Fibroblast of skin of scalp (primary cell): ENCODE measurements around the gene PPP1R3C. TPM values are rescaled to one million over a fixed set of nuclear protein-coding genes. Genes with fewer than 3 reads are reported as not detected.

Source experiments
- DNase-seq: peaks from one replicate; pipeline ENCODE4 v3.0.0-alpha.2; 2013
- polyA plus RNA-seq, 2 experiments: library from polyadenylated mRNA; unstranded; fragments of 120-200 nt; gene quantifications; one replicate each; pipeline ENCODE4 v1.2.1, GENCODE V29; 2013; ENCODE audit not compliant: insufficient read length in 2 of 2

Gene PPP1R3C
- 35.1 TPM for polyA plus RNA-seq (2013, experiment 1 of 2; ENCODE audit: insufficient read length)
- polyA plus RNA-seq (2013, experiment 2 of 2; ENCODE audit: insufficient read length), result 41.9 TPM

DNA sequence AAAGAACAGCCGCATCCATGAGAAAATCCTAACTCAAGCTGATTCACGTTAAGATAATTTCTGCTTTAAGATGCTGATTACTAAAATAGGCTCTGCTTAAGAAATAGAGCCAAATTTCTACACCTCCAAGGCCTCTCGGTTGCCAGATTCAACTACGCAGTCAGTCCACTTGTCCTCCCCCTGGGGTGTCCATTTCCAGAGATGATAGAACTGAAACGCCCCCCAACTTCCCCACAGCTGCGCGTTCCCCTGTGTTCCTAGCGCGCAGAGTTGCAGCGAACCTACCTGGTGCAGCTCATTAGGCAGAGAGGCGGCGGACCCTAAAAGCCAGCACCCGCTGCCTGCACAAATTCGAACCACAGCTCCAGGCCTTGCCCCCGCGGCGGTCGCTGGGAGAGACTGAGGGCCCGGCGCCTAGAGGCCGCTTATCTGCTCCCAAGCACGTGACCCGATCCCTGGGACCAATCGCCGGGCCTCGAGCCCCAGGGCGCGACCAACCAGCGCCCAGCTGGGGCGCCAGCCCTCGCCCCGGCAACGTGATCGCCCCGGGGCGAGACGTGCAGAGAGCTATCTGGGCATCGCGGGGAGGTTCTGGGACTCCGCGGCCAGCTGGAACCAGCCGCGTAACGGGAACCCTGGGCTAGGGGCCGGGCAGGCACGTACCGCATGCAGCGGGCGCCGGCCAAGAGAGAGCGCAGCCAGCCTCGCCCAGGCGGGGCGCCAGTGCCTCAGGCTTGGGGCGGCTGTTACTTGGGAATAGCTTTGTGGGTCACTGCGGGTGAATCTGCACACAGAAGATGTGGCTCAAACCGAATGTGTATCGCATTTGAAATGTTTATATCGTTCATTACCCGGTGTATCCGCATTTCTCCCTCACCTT lies at the start of gene PPP1R3C:
TSS of gene PPP1R3C (minus strand) at position 401 of the 880 bp plus-strand sequence. CDS start at position 299, 102 bp downstream.
- DNase-seq, result peak; percentile 96

- no peak for DNase-seq
Measured at GRCh38 chr10:91681361-91682276, 48.7 kb upstream of the PPP1R3C start.

DNA sequence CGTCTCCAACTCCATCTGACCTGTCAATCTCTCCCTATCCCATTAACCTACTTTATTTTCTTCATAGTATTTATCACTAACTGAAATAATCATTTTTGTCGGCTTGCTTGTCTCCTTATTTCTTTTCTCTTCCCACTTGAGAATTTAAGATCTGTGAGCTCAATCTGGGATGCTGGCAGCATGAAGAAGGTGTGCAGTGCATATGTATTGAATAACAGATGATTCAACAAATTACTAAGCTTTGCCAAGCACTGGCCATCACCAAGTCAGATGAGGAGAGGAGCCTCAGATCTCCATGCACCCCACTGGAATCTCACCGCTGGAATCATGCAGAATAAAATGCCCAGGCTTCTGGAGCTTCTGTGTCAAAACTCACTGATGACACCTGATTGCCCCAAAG lies 47.6 kb upstream of the PPP1R3C start:
- DNase-seq, result no peak

DNA sequence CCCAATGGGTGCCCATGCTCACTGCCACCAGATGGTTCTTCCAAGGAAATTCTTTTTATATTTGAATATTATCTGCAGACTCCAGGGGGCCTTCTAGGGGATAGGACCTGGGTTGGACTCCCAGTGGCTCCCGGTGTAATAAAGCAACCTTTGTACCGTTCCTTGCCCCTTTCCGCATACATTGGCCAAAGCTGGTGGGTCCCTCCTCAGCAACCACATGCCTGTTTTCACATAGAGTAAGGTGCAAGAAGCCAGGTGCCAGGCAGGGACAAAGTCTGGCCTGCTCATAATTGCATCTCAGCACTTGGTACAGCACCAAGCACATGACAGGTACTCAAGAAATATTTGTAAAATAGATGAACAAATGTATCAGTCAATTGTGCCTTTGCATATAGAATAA lies 46.4 kb upstream of the PPP1R3C start:
- DNase-seq, result no peak

GRCh38 chr10:91677911-91678310 lies 45.0 kb upstream of the PPP1R3C start:
- DNase-seq, result no peak

DNA sequence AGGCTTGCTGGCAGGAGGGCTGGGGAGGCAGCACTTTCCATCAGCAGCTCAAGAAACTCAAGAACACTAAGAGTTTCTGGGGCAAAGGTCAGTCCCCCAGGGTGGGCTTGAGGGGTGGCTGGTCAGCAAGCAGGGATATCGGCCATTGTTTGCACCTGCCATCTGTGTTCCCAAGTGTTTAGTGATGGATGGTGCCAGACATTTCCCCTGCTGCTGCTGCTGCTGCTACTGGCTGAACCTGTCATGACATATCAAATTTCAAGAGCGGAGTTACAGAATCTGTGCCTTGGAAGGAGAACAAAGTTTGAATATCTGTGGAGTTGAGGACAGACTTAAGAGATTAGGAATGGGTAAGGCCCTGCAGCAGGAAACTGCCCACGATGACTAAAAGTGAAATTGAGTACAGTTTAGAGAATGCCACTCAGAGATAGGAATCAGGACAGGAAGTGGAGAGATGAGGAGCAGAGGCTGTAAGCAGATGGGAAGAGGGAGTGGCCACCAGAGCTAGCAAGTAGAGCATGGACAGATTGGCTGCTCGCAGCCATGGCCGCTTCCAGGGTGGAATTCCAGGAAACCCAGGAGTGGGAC lies 39.2 kb upstream of the PPP1R3C start:
- peak; percentile 59 for DNase-seq

- no peak for DNase-seq
Measured at GRCh38 chr10:91668913-91669312, 36.0 kb upstream of the PPP1R3C start.

GRCh38 chr10:91665842-91666241 lies 33.0 kb upstream of the PPP1R3C start:
- DNase-seq, result peak; percentile 83

DNA sequence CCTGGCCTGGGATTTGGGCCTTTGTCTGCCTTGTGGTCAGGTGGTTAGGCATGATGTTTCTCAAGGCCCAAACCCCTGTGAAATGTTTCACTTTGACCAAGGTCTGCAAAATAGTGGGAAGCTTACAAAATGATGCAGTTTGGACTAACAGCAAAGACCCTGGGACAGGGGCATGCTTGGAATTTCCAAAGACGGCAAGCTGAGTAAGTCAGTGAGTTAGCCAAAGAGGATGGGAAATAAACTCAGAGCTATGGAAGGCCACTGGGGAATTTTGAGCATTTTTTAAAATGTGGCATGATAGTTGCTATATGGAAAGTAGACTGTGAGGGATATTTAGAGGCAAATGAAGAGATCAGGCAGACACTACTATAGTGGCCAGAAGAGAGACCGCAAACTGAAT lies 31.6 kb upstream of the PPP1R3C start:
- peak; percentile 79 for DNase-seq

GRCh38 chr10:91662993-91663392 lies 30.1 kb upstream of the PPP1R3C start:
- no peak for DNase-seq

GRCh38 chr10:91653219-91653870 lies 20.5 kb upstream of the PPP1R3C start:
- peak; percentile 58 for DNase-seq

DNA sequence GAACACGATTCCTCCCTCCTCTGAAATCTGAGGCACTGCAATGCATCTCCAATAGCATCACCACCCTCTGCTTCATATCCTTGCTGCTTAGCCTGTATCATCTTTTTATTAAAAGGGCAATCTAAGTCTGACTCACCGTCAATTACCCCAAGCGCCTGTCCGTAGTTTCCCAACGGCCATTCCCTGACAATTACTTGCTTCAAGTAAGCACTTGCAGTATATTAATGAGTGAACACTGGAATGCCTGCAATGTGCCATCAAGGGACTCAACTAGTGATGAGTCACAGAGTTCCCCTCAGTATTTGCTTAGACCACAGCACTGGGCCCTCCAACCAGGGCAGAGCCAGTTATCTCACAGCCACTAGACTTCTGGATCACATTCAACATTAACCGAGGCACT lies 19.5 kb upstream of the PPP1R3C start:
- peak; percentile 99 for DNase-seq

GRCh38 chr10:91643700-91644099 lies 10.8 kb upstream of the PPP1R3C start:
- no peak for DNase-seq

- DNase-seq, result peak; percentile 68
Measured at GRCh38 chr10:91642831-91643692, 10.2 kb upstream of the PPP1R3C start.

GRCh38 chr10:91636892-91637291 lies 4.0 kb upstream of the PPP1R3C start:
- no peak for DNase-seq

- peak; percentile 86 for DNase-seq
Measured at GRCh38 chr10:91635401-91636400, 2.8 kb upstream of the PPP1R3C start.

DNA sequence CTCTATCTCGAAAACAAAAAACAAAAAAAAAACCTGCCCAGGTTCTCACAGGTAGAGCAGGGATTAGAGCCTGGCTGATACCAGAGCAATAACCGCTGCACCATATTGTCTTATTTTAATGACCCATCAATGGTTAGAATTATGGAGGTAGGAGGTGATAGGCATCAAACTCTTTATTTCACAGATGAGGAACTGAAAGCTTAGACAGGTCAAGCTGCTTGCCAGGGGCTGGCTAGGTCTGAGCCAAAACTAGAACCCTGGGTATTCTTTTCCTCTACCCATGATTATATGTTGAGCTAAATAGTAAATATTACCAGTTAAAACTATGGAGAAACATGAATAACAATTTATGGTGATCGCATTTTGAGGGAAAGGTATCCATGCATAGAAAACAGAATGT lies 2.0 kb upstream of the PPP1R3C start:
- no peak for DNase-seq

DNA sequence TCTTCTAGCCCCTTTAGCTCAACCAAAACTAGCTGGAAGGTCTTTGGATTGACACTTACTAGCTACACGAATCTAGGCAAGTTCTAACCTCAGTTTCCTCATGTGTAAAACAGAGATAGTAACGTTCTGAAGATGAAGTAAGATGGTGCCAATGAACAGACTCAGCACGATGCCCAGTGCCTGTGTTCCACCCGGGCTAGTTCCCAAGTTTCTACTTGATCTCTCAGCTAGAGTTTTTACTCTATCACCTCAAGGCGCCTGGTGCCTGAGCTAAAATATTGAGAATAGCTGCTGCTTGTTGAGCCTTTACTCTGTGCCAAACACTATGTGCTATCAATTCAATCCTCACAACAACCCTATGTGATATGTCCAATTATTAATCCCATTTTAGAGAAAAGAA lies 1.4 kb upstream of the PPP1R3C start:
- no peak for DNase-seq

DNA sequence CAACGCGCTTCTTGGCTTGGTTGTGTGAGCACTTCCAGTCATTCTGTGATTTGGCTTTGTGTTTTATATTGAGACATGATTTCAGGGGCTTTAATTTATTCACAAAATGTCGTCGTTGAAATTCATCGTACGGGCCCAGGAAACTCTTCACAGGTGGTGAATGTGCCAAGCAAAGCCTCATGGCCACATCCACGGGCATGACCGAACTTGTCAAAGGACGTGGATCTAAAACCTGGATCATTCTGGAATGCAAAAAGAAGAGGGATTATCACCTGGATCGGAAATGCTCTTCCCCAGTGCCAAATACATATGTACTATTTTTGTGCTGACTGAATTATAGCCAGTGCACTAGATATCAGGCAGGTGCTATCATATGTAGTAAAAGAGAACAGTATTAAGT lies 2.2 kb downstream of the PPP1R3C start:
- DNase-seq, result no peak
